Measurements from ENCODE around the gene LRRC8B.
"Not testable (repeated sequence)": the region's sequence is repeated elsewhere in the genome, so short reads cannot be mapped to it uniquely, and the experiment has no call there.

Gene LRRC8B

DNA sequence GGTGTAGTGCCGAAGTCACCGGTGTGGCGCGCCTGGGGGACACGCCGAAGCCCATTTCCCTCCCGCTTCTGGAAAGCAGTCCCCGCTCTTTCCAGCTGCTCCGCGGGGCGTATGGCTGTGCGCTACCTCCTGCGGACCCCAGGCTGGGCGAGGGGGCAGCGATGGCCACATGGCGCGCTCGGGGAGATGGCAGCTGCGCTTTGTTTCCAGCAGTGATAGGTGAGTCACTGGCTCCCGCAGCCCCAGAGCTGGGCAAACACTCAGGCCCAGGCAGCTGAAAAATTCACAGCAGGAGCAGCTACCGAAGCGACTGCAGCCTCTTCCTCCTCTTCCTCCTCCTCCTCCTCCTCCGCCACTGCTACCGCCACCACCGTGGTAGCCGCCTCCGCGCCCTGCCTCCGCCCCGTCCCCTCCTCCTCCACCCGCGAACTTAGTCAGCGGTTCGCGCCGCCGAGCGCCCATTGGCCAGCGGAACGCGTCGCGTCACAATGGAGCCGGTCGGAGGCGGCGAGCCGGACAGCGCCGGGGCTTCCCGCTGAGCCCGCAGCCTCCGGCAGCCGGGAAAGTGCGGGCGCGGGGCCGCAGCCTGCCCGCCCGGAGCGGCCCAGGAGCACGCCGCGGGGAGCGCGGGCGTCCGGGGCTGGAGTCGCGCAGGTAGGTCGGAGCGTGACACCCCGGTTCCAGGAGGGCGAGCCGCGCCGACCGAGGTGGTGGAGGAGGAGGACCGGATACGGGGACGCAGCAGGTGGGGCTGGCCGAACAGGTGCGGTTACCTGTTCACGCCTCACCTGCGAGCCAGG lies at the start of gene LRRC8B:
LRRC8B (plus strand) TSS at position 461 of the 800 bp plus-strand sequence. CDS start 57,822 bp downstream, outside the sequence.
- peak; percentile 76 to 80 for DNase-seq (ENCODE audit: low read depth in 2 of 2, low spot score in 1 of 2)

DNA sequence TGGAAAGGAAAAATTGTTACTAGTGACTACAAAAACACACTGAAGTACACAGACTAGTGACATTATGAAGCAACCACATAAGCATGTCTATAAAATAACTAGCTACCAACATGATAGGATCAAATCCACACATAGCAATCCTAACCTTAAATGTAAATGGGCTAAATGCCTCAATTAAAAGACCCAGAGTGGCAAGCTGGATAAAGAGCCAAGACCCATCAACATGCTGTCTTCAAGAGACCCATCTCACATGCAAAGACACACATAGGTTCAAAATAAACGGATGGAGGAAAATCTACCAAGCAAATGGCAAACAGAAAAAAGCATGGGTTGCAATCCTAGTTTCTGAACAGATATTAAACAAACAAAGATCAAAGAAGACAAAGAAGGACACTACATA lies 49.4 kb upstream of the LRRC8B start:
- no peak for DNase-seq (ENCODE audit: low read depth in 2 of 2, low spot score in 1 of 2)

DNA sequence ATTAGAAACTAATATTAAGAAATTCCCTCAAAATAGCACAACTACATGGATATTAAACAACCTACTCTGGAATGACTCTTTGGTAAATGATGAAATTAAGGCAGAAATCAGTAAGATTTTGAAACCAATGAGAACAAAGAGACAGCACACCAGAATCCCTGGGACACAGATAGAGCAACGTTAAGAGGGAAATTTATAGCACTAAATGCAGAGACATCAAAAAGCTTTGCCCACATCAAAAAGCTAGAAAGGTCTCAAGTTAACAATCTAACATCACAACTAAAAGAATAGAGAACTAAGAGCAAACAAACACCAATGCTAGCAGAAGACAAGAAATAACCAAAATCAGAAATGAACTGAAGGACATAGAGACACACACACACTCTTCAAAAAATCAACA lies 48.6 kb upstream of the LRRC8B start:
- DNase-seq (ENCODE audit: low read depth in 2 of 2, low spot score in 1 of 2): no peak

DNA sequence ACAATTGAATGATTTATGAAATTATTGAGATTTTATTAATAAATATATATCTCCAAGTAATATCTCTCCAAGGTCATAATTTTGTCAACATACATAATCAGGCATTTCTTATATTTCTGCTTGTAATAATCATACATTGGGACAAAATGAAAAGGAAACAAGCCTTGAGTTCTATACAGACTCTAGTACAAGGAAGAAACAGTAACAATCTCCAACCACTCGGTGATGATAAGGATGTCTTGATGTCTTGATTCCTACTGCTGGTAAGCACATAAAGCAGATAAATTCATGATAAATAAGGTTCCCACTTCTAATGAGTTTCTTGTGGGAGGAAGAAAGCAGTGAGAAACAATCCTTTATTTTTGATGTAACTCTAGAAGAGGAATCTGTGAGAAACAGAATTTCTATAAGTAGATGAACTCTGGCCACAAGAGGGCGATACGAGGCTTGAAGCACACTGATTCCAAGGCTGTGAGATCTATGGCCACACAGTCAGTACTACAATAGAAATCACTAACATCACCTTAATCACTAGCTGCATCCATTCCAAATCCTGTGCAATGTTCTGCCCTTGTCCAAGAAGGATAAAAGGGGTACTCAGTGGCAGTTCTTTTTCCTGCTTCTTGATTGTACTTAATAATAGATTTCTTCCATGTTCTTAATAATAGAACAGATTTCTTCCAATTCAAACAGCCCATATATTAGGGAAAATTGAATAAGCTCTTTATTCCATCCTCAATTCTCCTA lies 41.4 kb upstream of the LRRC8B start:
- peak; percentile 53 to 58 for DNase-seq (ENCODE audit: low read depth in 2 of 2, low spot score in 1 of 2)

DNA sequence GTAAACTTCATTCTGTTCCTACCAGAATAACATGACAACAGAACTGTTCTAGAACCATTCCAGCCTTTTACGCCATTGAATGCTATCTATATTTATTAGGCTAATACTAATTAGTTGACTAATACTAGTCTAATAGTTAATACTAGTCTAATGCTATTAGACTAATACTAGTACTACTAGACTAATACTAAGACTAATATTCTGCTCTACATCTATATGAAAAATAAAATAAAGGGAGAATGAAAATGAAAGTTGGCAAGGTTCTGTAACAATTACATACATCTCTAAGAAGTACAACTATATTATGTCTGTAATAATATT lies 40.9 kb upstream of the LRRC8B start:
- no peak for DNase-seq (ENCODE audit: low read depth in 2 of 2, low spot score in 1 of 2)

DNA sequence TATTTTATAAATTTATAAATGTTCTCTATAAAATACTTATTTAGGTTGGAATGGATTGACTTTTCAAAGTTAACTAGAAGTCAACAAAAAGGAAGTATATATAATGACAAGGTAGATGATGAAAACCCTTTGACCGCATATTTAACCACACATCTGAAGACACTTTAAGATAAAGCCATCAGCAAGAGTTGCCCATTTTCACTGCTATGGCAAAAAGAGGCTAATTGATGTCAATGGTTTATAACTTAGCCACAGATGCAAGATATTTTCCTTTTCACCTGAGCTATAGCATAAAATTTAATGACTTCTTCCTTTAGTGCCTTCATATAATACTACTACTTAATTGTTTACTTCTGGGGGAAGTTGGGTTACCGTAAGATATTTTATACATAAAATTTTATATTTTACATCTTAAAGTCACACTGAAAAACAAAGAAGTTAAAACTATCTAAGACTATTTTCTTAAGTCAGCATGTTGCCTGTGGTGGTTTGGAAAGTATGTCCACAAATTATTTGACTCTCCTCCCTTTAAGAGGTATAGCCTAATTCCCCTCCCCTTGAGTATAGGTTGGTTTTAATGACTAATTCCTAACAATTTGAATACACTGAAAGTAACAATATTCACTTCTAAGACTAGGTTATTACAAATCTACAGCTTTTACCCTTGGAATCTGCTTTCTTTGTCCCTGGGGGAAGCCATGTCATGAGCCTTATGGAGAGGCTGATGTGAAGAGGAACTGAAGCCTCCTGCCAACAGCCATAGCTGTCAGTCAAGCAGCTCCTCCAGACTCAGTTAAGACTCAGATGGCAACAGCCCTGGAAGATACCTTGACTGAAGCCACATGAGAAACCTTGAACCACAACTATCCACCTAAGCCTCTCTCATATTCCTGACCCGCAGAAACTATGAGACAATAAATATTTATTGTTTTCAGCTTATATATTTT lies 40.3 kb upstream of the LRRC8B start:
- no peak for DNase-seq (ENCODE audit: low read depth in 2 of 2, low spot score in 1 of 2)

DNA sequence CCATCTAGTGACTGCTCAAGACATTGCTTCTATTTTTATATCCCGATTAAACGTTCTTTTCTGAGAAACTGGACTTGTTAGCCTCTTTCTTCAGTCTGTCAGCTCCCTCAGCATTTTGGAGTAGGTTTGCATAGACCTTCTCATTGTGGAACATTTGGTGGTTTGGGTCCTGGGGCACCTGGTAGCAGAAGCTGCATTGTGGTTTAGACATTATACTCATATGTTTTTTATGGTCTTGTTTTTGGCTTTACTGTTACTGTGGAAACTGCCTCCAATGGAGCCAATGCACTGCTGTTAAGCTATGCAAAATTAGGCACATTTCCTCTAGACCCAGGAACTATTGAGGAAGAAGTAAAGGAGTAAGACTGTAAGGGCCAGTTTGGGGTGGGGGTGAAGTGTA lies 36.7 kb upstream of the LRRC8B start:
- DNase-seq (ENCODE audit: low read depth in 2 of 2, low spot score in 1 of 2): no peak

DNA sequence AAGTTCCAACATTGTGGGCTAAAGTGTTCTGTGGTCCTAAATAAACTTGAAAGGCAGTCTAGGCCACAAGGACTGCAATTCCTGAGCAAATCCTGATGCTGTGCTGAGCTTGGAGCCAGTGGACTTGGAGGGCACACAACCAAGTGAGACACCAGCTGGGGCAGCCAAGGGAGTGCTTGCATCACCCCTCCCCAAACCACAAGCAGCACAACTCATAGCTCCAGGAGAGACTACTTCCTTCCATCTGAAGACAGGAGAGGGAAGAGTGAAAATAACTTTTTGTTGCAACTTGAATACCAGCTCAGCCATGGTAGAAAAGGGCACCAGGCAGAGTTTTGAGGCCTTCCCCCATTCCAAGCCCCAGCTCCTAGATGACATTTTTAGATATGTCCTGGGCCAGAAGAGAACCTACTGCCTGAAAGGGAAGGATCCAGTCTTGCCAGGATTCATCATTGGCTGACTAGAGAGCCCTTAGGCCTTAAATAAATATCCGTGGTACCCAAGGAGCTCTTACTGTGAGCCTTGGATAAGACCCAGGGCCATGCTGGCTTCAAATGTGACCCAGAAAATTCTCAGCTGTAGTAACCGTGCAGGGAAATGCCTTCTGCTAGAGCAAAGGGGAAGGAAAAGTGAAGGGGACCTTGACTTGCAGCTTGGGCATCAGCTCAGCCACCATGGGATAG lies 35.4 kb upstream of the LRRC8B start:
- DNase-seq (ENCODE audit: low read depth in 2 of 2, low spot score in 1 of 2): no peak

DNA sequence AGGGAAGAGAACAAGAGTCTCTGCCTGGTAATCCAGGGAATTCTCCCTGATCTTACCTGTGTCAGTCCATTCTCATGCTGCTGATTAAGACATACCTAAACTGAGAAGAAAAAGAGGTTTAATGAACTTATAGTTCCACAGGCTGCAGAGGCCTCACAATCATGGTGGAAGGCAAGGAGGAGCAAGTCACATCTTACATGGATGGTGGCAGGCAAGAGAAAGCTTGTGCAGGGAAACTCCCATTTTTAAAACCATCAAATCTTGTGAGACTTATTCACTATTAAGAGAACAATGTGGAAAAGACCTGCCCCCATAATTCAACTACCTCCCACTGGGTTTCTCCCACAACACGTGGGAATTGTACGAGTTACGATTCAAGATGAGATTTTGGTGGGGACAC lies 34.2 kb upstream of the LRRC8B start:
- DNase-seq (ENCODE audit: low read depth in 2 of 2, low spot score in 1 of 2): no peak

DNA sequence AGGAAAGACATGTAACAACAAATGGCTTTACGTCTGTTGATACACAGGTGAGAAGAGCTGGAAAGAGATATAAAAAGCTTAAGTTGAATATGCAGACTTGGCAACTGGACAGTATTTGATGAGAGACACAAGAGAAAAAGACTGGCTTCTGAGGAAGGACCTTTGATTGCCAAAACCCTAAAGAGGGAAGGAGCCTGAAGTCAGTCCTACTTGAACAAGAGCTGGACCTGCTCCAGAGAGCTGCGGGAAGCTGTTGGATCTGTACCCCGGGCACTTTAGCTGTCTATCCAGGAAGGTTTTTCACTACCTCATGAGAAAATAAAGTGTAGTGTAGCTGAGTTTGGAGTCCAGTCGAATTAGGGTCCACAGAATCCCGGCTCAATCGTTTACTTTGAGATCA lies 25.3 kb upstream of the LRRC8B start:
- DNase-seq (ENCODE audit: low read depth in 2 of 2, low spot score in 1 of 2): no peak

DNA sequence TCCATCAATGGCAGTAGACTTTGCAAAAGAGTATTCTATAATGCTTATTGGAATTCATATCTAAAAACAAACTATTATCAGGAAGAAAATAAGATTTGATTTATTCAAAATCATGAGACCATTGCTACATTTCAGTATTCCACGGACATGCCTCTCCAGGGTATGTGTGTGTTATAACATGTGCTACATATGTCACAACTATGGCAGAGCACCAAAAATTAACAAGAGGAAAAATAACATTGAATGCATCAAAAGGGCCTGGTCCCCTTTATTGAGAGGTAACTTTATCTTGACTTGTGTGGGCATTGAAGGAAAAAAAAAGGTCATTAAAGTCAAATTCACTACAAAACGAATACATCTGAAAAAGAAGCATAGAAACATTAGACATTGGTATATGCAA lies 22.6 kb upstream of the LRRC8B start:
- DNase-seq (ENCODE audit: low read depth in 2 of 2, low spot score in 1 of 2): no peak

DNA sequence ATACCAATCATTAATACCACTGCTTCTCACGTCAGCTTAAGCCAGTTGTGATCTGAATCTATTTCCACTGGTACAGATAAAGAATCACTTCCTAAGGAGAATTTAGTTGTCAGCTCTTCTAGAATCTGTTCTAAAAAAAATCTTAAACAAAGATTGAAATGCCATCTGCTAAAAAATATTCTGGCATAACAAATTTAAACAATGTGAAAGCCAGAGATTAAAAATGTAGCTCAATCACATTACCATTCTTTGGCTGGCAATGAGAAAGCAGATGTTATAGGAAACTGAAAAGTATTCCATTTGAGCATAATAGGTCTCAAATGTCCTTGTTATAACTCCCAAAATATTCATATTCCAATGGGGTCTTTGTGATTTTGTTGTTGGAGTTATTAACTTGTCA lies 21.7 kb upstream of the LRRC8B start:
- no peak for DNase-seq (ENCODE audit: low read depth in 2 of 2, low spot score in 1 of 2)

DNA sequence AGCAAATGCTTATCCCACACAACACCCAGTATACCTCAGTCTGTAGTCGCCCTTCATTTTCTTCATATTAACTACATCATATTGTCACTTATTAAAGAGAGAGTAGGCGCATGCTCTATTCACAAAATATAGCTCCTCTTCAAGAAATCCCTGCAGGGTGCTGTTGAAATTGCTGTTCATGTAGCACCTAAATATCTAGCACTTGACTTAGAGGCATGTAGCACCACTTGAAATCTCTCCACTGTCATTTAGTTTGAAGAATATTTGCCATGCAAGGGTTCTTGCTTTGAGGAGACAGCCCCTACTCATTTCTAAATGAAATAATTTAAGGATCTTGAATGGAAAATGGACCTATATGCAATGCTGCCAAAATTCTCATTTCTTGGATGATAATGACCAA lies 20.9 kb upstream of the LRRC8B start:
- no peak for DNase-seq (ENCODE audit: low read depth in 2 of 2, low spot score in 1 of 2)

DNA sequence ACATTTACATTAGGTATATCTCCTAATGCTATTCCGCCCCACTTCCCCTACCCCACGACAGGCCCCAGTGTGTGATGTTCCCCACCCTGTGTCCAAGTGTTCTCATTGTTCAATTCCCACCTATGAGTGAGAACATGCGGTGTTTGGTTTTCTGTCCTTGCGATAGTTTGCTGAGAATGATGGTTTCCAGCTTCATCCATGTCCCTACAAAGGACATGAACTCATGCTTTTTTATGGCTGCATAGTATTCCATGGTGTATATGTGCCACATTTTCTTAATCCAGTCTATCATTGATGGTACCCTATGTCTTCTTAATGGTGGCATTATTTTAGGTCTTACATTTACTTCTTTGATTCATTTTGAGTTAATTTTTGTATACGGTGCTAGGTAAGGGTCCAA lies 14.6 kb upstream of the LRRC8B start:
- not testable (repeated sequence) for DNase-seq (ENCODE audit: low read depth in 2 of 2, low spot score in 1 of 2)

DNA sequence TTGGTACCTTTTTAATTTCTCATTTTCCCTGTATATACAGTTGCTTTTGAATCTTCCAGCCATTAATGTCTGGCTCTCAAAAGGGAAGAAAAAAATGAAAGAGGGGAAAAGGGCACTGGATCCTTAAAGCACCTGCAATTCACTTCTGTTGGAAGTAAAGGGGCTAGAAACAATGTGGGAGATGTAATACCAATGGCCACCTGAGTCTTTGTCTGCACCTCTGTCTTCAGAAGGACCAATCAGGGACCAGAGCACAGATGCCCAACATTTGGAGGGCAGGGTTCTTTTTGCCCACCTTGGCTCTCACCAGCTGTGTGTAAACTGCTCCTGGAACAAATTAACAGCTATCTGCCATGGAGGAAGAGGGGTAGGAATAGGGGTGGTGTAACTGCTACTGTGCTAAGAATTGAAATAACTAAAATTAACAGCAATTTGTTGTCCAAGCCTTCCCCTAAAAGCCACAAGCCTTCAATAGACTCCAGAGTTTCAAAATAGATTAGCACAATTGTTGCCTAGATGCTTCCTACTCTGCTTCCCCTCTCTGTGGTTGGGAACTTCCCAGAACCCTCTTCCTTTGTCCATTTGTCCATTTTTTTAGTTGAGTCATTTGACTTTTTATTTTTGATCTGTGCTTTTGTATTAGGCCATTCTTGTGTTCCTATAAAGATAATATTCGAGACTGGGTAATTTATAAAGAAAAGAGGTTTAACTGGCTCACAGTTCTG lies 11.5 kb upstream of the LRRC8B start:
- DNase-seq (ENCODE audit: low read depth in 2 of 2, low spot score in 1 of 2): no peak

DNA sequence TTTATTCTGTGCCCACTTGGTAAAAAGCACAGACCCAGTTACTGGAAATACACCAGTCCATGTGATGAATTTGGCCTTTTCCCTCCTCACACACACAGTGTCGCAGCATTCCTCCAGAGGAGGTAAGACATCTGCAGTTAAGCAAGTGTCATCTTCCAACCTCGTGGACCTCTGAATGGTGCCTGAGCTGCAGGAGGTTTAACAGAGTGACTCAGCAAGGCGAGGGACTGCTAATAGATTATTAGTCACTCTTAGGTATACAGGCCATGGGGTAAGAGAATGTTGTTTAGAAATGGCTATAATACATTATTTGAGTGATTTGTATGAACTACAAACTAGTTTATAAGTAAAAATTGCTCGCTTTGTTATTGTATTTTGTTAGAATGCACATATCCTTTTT lies 8.6 kb upstream of the LRRC8B start:
- DNase-seq (ENCODE audit: low read depth in 2 of 2, low spot score in 1 of 2): no peak

DNA sequence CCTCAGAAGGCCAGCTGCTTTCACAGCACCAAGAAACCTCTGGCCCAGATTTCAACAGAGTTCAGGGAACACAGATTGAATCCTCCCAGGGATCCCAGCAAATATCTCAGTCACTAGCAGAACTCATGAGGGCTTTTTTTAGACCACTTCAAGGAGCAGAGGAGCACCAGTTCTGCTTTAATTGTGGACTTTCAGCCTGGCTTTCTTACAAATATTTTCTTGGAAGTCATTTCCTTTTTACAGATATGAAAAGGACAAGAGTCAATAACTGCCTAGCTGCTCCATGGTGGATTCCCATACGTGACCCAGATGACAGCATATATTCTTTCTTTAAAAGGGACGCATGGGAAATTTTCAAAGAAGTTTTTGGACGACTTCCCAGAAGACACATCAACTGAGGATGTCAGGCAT lies 6.4 kb upstream of the LRRC8B start:
- DNase-seq (ENCODE audit: low read depth in 2 of 2, low spot score in 1 of 2): no peak

DNA sequence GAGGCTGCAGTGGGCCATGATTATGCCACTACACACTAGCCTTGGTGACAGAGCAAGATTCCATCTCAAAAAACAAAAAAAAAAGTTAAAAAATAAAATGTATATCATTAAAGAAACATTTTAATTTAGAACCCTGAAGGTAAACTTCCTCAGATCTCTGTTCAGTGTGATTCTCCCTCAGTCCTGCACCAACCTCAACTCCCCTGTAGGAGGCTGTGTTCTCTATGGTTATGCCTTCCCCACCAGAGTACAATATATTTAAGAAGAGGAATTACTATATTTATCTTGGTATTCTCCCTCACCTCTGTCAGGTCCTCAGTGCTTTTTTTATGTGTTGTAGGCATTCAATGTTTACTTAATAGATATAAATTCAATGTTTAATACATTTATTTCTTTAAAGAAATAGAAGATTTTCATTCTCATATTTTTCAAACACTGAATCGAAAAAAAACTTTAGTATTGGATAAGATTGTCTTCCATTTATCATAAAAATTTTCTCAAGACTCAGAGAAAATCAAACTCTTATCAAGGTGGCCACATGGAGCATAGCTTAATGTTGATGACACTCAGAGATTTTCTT lies 4.8 kb upstream of the LRRC8B start:
- DNase-seq (ENCODE audit: low read depth in 2 of 2, low spot score in 1 of 2): no peak

DNA sequence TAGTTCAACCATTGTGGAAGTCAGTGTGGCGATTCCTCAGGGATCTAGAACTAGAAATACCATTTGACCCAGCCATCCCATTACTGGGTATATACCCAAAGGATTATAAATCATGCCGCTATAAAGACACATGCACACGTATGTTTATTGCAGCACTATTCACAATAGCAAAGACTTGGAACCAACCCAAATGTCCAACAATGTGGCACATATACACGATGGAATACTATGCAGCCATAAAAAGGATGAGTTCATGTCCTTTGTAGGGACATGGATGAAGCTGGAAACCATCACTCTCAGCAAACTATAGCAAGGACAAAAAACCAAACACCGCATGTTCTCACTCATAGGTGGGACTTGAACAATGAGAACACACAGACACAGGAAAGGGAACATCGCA lies 2.7 kb upstream of the LRRC8B start:
- DNase-seq (ENCODE audit: low read depth in 2 of 2, low spot score in 1 of 2): not testable (repeated sequence)

All from stimulated activated CD8-positive, alpha-beta memory T cell treated with anti-CD3 and anti-CD28 coated beads, Interleukin-4, amount 100 ng/mL, for 1 hour (primary cell).